HG02798 (cell line): ENCODE measurements around the gene CYB5R2.

ENCODE experiments used
- ATAC-seq: cut with Tn5 transposase; IDR thresholded peaks from one replicate; pipeline ENCODE4 v1.9.1; 2021; ENCODE audit warnings: mild to moderate bottlenecking; ENCODE audit not compliant: unreplicated experiment, poor library complexity

Gene CYB5R2

GRCh38 chr11:7642747-7643146, 30.6 kb downstream of the CYB5R2 start:
- no peak for ATAC-seq

- no peak for ATAC-seq
Measured at GRCh38 chr11:7640816-7641215, 32.5 kb downstream of the CYB5R2 start.

GRCh38 chr11:7639643-7640025, 33.7 kb downstream of the CYB5R2 start:
- ATAC-seq = no peak

GRCh38 chr11:7638710-7639642, 34.3 kb downstream of the CYB5R2 start:
- ATAC-seq = peak; percentile 54

GRCh38 chr11:7637447-7638157, 35.7 kb downstream of the CYB5R2 start:
- no peak for ATAC-seq

GRCh38 chr11:7636350-7636749, 37.0 kb downstream of the CYB5R2 start:
- ATAC-seq = no peak

GRCh38 chr11:7635708-7636107, 37.6 kb downstream of the CYB5R2 start:
- no peak for ATAC-seq

GRCh38 chr11:7635137-7635536, 38.2 kb downstream of the CYB5R2 start:
- ATAC-seq = no peak

GRCh38 chr11:7632211-7632610, 41.1 kb downstream of the CYB5R2 start:
- no peak for ATAC-seq

GRCh38 chr11:7630002-7630401, 43.3 kb downstream of the CYB5R2 start:
- no peak for ATAC-seq

- ATAC-seq = no peak
Measured at GRCh38 chr11:7628660-7629059, 44.6 kb downstream of the CYB5R2 start.

GRCh38 chr11:7622721-7623120, 50.6 kb downstream of the CYB5R2 start:
- no peak for ATAC-seq

- no peak for ATAC-seq
Measured at GRCh38 chr11:7621554-7621953, 51.7 kb downstream of the CYB5R2 start.

- ATAC-seq = no peak
Measured at GRCh38 chr11:7621090-7621489, 52.2 kb downstream of the CYB5R2 start.

GRCh38 chr11:7619322-7619721, 54.0 kb downstream of the CYB5R2 start:
- ATAC-seq = no peak

- no peak for ATAC-seq
Measured at GRCh38 chr11:7617032-7617431, 56.3 kb downstream of the CYB5R2 start.
